ENCODE results near the gene CFAP91. TPM values are rescaled to one million over a fixed set of nuclear protein-coding genes. Genes with fewer than 3 reads are reported as not detected.

The CFAP91 gene
- total and polyA plus RNA-seq, 2 donors (not counting 3 experiments of a cell fraction or from before 2014, with no cell fraction given) = 0.40 to 0.54 TPM

DNA sequence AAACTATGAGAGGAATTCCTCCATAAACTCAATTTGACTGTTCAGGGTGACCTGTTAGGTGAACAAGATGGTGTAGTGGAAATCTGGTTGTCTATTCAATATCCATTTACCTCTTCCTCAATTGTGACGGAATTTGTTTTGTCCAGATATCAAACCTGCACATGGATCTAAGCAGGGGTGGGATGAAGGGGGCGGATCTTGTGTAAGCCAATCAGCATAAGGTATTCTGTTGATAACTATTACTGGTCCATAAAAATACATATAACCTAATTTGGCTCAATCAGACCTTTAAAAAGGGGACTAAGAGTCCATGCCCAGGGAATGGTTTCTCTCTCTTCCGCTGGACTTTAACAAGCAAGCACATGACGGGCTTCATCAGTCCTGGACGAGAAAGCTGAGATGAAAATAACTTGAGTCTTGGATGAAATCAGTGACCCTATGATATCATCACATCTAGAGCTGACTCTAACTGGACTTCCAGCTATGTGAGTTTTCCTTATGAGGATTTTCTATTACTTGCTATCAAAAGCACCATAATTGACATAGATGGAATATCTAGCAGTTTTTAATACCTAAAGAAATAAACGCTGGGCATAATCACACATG, 36.8 kb upstream of the CFAP91 start:
- dilution Hi-C loops (cut with MboI; ENCODE audit: extremely low pct_ligation_motif_present, low sequenced_read_pairs) = no loop called here
- peaks cover 6% of the 10 kb centered on the region for H3K4me1 ChIP-seq (ENCODE audit: control insufficient read depth, extremely low read depth, insufficient read depth, low read length)
- H3K27ac ChIP-seq (ENCODE audit: insufficient read depth, low read depth, low read length) = no peak overlapping the region
- H3K4me3 ChIP-seq (replicated peaks in 1 of 3; ENCODE audit: insufficient read depth in 1 of 3, low read depth in 1 of 3, low read length in 3 of 3) = no peak overlapping the region
- no peaks in the 10 kb centered on the region for H3K9me1 ChIP-seq (replicated peaks; ENCODE audit: control insufficient read depth, extremely low read depth, insufficient read depth, low read length)
- FAIRE-seq (no peak), DNase-seq (ENCODE audit: low read depth, low spot score) (no peak)
- no peaks in the 10 kb centered on the region for H3K9me3 ChIP-seq (replicated peaks; ENCODE audit: control insufficient read depth, insufficient read depth, low read length)
- H3K79me2 ChIP-seq (ENCODE audit: control insufficient read depth, insufficient read depth, low read length) = no peaks in the 10 kb centered on the region
- ChIA-PET CTCF (no interaction called here), POLR2A (no interaction called here)
- no peaks in the 10 kb centered on the region for H3K36me3 ChIP-seq (ENCODE audit: control insufficient read depth in 2 of 2, extremely low read depth in 1 of 2, insufficient read depth in 2 of 2, low read length in 2 of 2)
- no peak overlapping the region for H2AFZ ChIP-seq (ENCODE audit: low read depth, low read length)
- TF ChIP-seq POLR2A (IDR thresholded peaks at IDR 0.05; ENCODE audit: low read depth, low read length) (no peak), FOS (IDR thresholded peaks at IDR 0.05; ENCODE audit: borderline replicate concordance, insufficient read depth, low read length) (no peak), POLR2AphosphoS5 (IDR thresholded peaks at IDR 0.05; ENCODE audit: insufficient read depth, low read depth, low read length) (no peak), MYC (IDR thresholded peaks at IDR 0.05; ENCODE audit: low read depth, low read length) (no peak), EZH2 (IDR thresholded peaks at IDR 0.05; ENCODE audit: borderline replicate concordance, low read depth, low read length, severe bottlenecking) (no peak), GATA2 (IDR thresholded peaks at IDR 0.05; ENCODE audit: insufficient read depth, insufficient read length, low read depth, low read length) (no peak), JUN (IDR thresholded peaks at IDR 0.05; ENCODE audit: borderline replicate concordance, insufficient read depth, insufficient read length, low read depth) (no peak)
- TF ChIP-seq, protein P1, sequence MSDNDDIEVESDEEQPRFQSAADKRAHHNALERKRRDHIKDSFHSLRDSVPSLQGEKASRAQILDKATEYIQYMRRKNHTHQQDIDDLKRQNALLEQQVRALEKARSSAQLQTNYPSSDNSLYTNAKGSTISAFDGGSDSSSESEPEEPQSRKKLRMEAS (IDR thresholded peaks at IDR 0.05; ENCODE audit: insufficient read depth, insufficient read length) = no peak
- TF ChIP-seq, protein P2, sequence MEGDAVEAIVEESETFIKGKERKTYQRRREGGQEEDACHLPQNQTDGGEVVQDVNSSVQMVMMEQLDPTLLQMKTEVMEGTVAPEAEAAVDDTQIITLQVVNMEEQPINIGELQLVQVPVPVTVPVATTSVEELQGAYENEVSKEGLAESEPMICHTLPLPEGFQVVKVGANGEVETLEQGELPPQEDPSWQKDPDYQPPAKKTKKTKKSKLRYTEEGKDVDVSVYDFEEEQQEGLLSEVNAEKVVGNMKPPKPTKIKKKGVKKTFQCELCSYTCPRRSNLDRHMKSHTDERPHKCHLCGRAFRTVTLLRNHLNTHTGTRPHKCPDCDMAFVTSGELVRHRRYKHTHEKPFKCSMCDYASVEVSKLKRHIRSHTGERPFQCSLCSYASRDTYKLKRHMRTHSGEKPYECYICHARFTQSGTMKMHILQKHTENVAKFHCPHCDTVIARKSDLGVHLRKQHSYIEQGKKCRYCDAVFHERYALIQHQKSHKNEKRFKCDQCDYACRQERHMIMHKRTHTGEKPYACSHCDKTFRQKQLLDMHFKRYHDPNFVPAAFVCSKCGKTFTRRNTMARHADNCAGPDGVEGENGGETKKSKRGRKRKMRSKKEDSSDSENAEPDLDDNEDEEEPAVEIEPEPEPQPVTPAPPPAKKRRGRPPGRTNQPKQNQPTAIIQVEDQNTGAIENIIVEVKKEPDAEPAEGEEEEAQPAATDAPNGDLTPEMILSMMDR (IDR thresholded peaks at IDR 0.05; ENCODE audit: extremely low read depth in 1 of 2, insufficient read depth in 1 of 2, low read depth in 1 of 2, low read length in 2 of 2) = no peak
- intact Hi-C loops (cut with micrococcal nuclease) = no loop called here
- H3K4me2 ChIP-seq (ENCODE audit: insufficient read depth, low read length) = no peak overlapping the region
- BruUV-seq (replicated peaks) = no TSS peak
- no peak overlapping the region for H3K9ac ChIP-seq (replicated peaks; ENCODE audit: extremely low read depth, insufficient read depth, low read length)
- H3K27me3 ChIP-seq (ENCODE audit: control insufficient read depth in 2 of 2, insufficient read depth in 2 of 2, low read length in 2 of 2) = no peaks in the 10 kb centered on the region
- H4K20me1 ChIP-seq (replicated peaks; ENCODE audit: control insufficient read depth, extremely low read depth, insufficient read depth, low read length) = no peaks in the 10 kb centered on the region

All from endothelial cell of umbilical vein (primary cell).